ENCODE results near the gene HAGHL. TPM values are rescaled to one million over a fixed set of nuclear protein-coding genes. Genes with fewer than 3 reads are reported as not detected.

HAGHL gene
- total and polyA plus RNA-seq, 2 donors (not counting 3 experiments of a cell fraction or from before 2014, with no cell fraction given), result 6.3 to 6.8 TPM

GRCh38 chr16:677316-678190, 49.4 kb upstream of the HAGHL start:
- no peak for FAIRE-seq
- Histone ChIP-seq H3K79me2 (ENCODE audit: control insufficient read depth, insufficient read depth, low read length) (peaks cover 20% of the 10 kb centered on the region), H3K9me3 (replicated peaks; ENCODE audit: control insufficient read depth, insufficient read depth, low read length) (no peaks in the 10 kb centered on the region), H4K20me1 (replicated peaks; ENCODE audit: control insufficient read depth, extremely low read depth, insufficient read depth, low read length) (no peaks in the 10 kb centered on the region), H3K9me1 (replicated peaks; ENCODE audit: control insufficient read depth, extremely low read depth, insufficient read depth, low read length) (no peaks in the 10 kb centered on the region), H2AFZ (ENCODE audit: low read depth, low read length) (no peak overlapping the region), H3K4me1 (ENCODE audit: control insufficient read depth, extremely low read depth, insufficient read depth, low read length) (peaks cover 15% of the 10 kb centered on the region), H3K9ac (replicated peaks; ENCODE audit: extremely low read depth, insufficient read depth, low read length) (no peak overlapping the region), H3K27ac (ENCODE audit: insufficient read depth, low read depth, low read length) (no peak overlapping the region), H3K27me3 (ENCODE audit: control insufficient read depth in 2 of 2, insufficient read depth in 2 of 2, low read length in 2 of 2) (no peaks in the 10 kb centered on the region), H3K36me3 (ENCODE audit: control insufficient read depth in 2 of 2, extremely low read depth in 1 of 2, insufficient read depth in 2 of 2, low read length in 2 of 2) (peaks cover 6 to 16% of the 10 kb centered on the region in 2 experiments), H3K4me2 (ENCODE audit: insufficient read depth, low read length) (no peak overlapping the region), H3K4me3 (replicated peaks in 1 of 3; ENCODE audit: insufficient read depth in 1 of 3, low read depth in 1 of 3, low read length in 3 of 3) (no peak overlapping the region)
- CTCF ChIA-PET, result no interaction called here
- intact Hi-C loops (cut with micrococcal nuclease), result no loop called here
- DNase-seq (ENCODE audit: low read depth, low spot score), result no peak
- dilution Hi-C loops (cut with MboI; ENCODE audit: extremely low pct_ligation_motif_present, low sequenced_read_pairs), result no loop called here
- POLR2A ChIA-PET, result no interaction called here
- no TSS peak for BruUV-seq (replicated peaks)
- TF ChIP-seq MYC (IDR thresholded peaks at IDR 0.05; ENCODE audit: low read depth, low read length), result no peak

DNA sequence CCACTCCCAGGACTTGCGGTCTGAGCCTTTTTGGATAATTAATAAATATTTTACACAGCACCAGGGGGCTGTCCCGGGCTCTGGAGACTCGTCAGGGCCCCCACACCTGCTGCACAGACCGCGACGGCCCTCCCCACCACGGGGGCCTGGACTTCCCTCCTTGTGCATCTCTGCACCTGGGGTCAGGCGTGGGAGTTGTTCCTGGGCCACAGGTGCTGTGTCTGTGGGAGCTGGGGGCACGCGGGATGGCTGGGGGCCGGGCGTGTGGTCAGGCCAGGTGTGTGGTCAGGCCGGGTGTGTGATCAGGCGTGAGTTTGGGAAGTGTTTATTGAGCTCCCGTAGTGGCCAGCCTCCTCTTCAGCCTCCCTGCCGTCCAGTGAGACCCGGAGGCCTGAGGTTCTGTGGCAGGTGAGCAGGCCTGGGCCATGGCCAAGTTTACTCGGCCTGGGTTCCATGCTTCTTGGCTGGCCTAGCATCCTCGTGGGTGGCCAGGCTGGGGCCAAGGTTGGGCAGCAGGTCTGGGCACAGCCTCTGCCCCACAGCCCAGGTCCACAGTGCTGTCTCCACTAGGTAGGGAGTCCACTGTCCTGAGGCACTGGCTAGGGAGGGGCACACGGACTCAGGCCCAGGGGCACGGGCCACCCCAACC, 48.6 kb upstream of the HAGHL start:
- Histone ChIP-seq H3K9me3 (replicated peaks; ENCODE audit: control insufficient read depth, insufficient read depth, low read length) (no peaks in the 10 kb centered on the region), H3K27me3 (ENCODE audit: control insufficient read depth in 2 of 2, insufficient read depth in 2 of 2, low read length in 2 of 2) (no peaks in the 10 kb centered on the region), H2AFZ (ENCODE audit: low read depth, low read length) (no peak overlapping the region), H3K4me3 (replicated peaks in 1 of 3; ENCODE audit: insufficient read depth in 1 of 3, low read depth in 1 of 3, low read length in 3 of 3) (no peak overlapping the region), H3K36me3 (ENCODE audit: control insufficient read depth in 2 of 2, extremely low read depth in 1 of 2, insufficient read depth in 2 of 2, low read length in 2 of 2) (peaks cover 7 to 14% of the 10 kb centered on the region in 2 experiments), H3K4me2 (ENCODE audit: insufficient read depth, low read length) (no peak overlapping the region), H4K20me1 (replicated peaks; ENCODE audit: control insufficient read depth, extremely low read depth, insufficient read depth, low read length) (no peaks in the 10 kb centered on the region), H3K9ac (replicated peaks; ENCODE audit: extremely low read depth, insufficient read depth, low read length) (no peak overlapping the region), H3K27ac (ENCODE audit: insufficient read depth, low read depth, low read length) (no peak overlapping the region), H3K4me1 (ENCODE audit: control insufficient read depth, extremely low read depth, insufficient read depth, low read length) (peaks cover 16% of the 10 kb centered on the region), H3K9me1 (replicated peaks; ENCODE audit: control insufficient read depth, extremely low read depth, insufficient read depth, low read length) (no peaks in the 10 kb centered on the region), H3K79me2 (ENCODE audit: control insufficient read depth, insufficient read depth, low read length) (peaks cover 28% of the 10 kb centered on the region)
- FAIRE-seq (no peak), DNase-seq (ENCODE audit: low read depth, low spot score) (no peak)
- ChIA-PET CTCF (no interaction called here), POLR2A (no interaction called here)
- intact Hi-C loops (cut with micrococcal nuclease), result no loop called here
- TF ChIP-seq POLR2AphosphoS5 (IDR thresholded peaks at IDR 0.05; ENCODE audit: insufficient read depth, low read depth, low read length), result no peak
- no peak for TF ChIP-seq MYC (IDR thresholded peaks at IDR 0.05; ENCODE audit: low read depth, low read length)
- no peak for TF ChIP-seq EZH2 (IDR thresholded peaks at IDR 0.05; ENCODE audit: borderline replicate concordance, low read depth, low read length, severe bottlenecking)
- TF ChIP-seq MAX (IDR thresholded peaks at IDR 0.05; ENCODE audit: insufficient read depth, insufficient read length), result no peak
- no peak for TF ChIP-seq POLR2A (IDR thresholded peaks at IDR 0.05; ENCODE audit: low read depth, low read length)
- TF ChIP-seq, protein P1, sequence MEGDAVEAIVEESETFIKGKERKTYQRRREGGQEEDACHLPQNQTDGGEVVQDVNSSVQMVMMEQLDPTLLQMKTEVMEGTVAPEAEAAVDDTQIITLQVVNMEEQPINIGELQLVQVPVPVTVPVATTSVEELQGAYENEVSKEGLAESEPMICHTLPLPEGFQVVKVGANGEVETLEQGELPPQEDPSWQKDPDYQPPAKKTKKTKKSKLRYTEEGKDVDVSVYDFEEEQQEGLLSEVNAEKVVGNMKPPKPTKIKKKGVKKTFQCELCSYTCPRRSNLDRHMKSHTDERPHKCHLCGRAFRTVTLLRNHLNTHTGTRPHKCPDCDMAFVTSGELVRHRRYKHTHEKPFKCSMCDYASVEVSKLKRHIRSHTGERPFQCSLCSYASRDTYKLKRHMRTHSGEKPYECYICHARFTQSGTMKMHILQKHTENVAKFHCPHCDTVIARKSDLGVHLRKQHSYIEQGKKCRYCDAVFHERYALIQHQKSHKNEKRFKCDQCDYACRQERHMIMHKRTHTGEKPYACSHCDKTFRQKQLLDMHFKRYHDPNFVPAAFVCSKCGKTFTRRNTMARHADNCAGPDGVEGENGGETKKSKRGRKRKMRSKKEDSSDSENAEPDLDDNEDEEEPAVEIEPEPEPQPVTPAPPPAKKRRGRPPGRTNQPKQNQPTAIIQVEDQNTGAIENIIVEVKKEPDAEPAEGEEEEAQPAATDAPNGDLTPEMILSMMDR (IDR thresholded peaks at IDR 0.05; ENCODE audit: extremely low read depth in 1 of 2, insufficient read depth in 1 of 2, low read depth in 1 of 2, low read length in 2 of 2), result no peak
- no peak for TF ChIP-seq FOS (IDR thresholded peaks at IDR 0.05; ENCODE audit: borderline replicate concordance, insufficient read depth, low read length)
- TF ChIP-seq GATA2 (IDR thresholded peaks at IDR 0.05; ENCODE audit: insufficient read depth, insufficient read length, low read depth, low read length), result no peak
- no peak for TF ChIP-seq JUN (IDR thresholded peaks at IDR 0.05; ENCODE audit: borderline replicate concordance, insufficient read depth, insufficient read length, low read depth)
- dilution Hi-C loops (cut with MboI; ENCODE audit: extremely low pct_ligation_motif_present, low sequenced_read_pairs), result no loop called here
- no TSS peak for BruUV-seq (replicated peaks)
